Mammary epithelial cell (primary cell): ENCODE data around the gene LCN12.

Source experiments
- EZH2 ChIP-seq: IDR thresholded peaks from 2 replicates; pipeline ENCODE4 v1.6.1; 2012; ENCODE audit warnings: low read length, inconsistent platforms, borderline replicate concordance
- TF ChIP-seq, protein P1 (sequence below), 2 donors: IDR thresholded peaks in 1 of 2; conservative IDR thresholded peaks in 1 of 2; 2 replicates each; pipeline ENCODE4 v1.5.1; 2011 to 2012; ENCODE audit warnings: inconsistent platforms in 2 of 2, low read length in 2 of 2, mild to moderate bottlenecking in 2 of 2, control low read depth in 1 of 2, low read depth in 1 of 2; ENCODE audit not compliant: insufficient read depth in 1 of 2; ENCODE audit errors: extremely low read depth in 1 of 2

DNA sequence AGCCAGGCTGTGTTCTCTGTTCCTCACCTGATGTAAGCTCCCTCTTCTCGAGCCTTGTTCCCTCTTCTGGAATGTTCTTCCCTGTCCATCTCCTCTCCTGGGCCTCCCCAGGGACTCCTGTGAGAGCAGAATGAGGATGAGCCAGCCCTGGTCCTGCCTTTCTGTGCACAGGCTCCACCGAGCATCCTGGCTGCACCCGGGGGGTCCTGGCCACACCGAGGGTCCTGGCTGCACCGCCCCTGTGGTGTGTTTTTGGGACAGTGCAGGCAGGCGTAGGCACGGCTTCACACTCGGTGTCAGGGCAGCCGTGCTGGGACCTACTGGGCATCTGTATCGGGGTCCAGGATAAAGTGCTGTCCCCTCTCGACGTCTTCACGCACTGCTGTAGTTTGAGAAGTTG, 25.3 kb upstream of the LCN12 start:
- TF ChIP-seq EZH2 = no peak
- TF ChIP-seq, protein P1, sequence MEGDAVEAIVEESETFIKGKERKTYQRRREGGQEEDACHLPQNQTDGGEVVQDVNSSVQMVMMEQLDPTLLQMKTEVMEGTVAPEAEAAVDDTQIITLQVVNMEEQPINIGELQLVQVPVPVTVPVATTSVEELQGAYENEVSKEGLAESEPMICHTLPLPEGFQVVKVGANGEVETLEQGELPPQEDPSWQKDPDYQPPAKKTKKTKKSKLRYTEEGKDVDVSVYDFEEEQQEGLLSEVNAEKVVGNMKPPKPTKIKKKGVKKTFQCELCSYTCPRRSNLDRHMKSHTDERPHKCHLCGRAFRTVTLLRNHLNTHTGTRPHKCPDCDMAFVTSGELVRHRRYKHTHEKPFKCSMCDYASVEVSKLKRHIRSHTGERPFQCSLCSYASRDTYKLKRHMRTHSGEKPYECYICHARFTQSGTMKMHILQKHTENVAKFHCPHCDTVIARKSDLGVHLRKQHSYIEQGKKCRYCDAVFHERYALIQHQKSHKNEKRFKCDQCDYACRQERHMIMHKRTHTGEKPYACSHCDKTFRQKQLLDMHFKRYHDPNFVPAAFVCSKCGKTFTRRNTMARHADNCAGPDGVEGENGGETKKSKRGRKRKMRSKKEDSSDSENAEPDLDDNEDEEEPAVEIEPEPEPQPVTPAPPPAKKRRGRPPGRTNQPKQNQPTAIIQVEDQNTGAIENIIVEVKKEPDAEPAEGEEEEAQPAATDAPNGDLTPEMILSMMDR (conservative IDR thresholded peaks at IDR 0.05 in 1 of 2, IDR thresholded peaks at IDR 0.05 in 1 of 2; ENCODE audit: extremely low read depth in 1 of 2, insufficient read depth in 1 of 2, low read depth in 1 of 2, low read length in 2 of 2) = no peak
